Neural progenitor cell (in vitro differentiated cells): ENCODE measurements around the gene PQBP1. TPM values are rescaled to one million over a fixed set of nuclear protein-coding genes. Genes with fewer than 3 reads are reported as not detected.

Experiments
- DNase-seq: peaks from one replicate; pipeline ENCODE4 v3.0.0-alpha.2; 2016; ENCODE audit warnings: low spot score
- H2AFZ ChIP-seq: fragments of 200-600 bp; sonication (generic); replicated peaks from 2 replicates; pipeline ENCODE4 v1.6.1; 2016; ENCODE audit warnings: antibody characterized with exemption
- H3F3A ChIP-seq: fragments of 200-600 bp; sonication (generic); 2 replicates; pipeline ENCODE4 v1.6.1; 2016; ENCODE audit warnings: antibody characterized with exemption, low read depth
- H3K27ac ChIP-seq: fragments of 200-600 bp; sonication (generic); 2 replicates; pipeline ENCODE4 v1.5.1; 2016; ENCODE audit warnings: mild to moderate bottlenecking
- H3K27me3 ChIP-seq: fragments of 200-600 bp; sonication (generic); 2 replicates; pipeline ENCODE4 v1.6.1; 2016; ENCODE audit warnings: mild to moderate bottlenecking, moderate library complexity
- H3K36me3 ChIP-seq: fragments of 200-600 bp; sonication (generic); 2 replicates; pipeline ENCODE4 v1.5.1; 2016
- H3K4me1 ChIP-seq: fragments of 200-600 bp; sonication (generic); 2 replicates; pipeline ENCODE4 v1.6.1; 2016; ENCODE audit warnings: mixed run types
- H3K4me2 ChIP-seq: fragments of 200-600 bp; sonication (generic); 2 replicates; pipeline ENCODE4 v1.6.1; 2016
- H3K4me3 ChIP-seq: fragments of 200-600 bp; sonication (generic); 2 replicates; pipeline ENCODE4 v1.5.1; 2016
- H3K79me2 ChIP-seq: fragments of 200-600 bp; sonication (generic); 2 replicates; pipeline ENCODE4 v1.6.1; 2016; ENCODE audit warnings: low read depth
- H3K9ac ChIP-seq: fragments of 200-600 bp; sonication (generic); 2 replicates; pipeline ENCODE4 v1.6.1; 2016
- H3K9me3 ChIP-seq: fragments of 200-600 bp; sonication (generic); 2 replicates; pipeline ENCODE4 v1.5.1; 2016; ENCODE audit warnings: low read depth
- H4K20me1 ChIP-seq: fragments of 200-600 bp; sonication (generic); 2 replicates; pipeline ENCODE4 v1.6.1; 2016; ENCODE audit warnings: low read depth
- H3K27ac Mint-ChIP-seq: 3 replicates; pipeline ENCODE4 v1.8.0; 2021; ENCODE audit warnings: mixed read lengths
- H3K27me3 Mint-ChIP-seq: 2 replicates; pipeline ENCODE4 v1.8.0; 2022; ENCODE audit warnings: low read depth, mild to moderate bottlenecking, inconsistent platforms, moderate library complexity, mixed read lengths; ENCODE audit not compliant: insufficient read depth
- H3K36me3 Mint-ChIP-seq: 3 replicates; pipeline ENCODE4 v1.8.0; 2021; ENCODE audit warnings: mixed read lengths
- H3K4me1 Mint-ChIP-seq: 3 replicates; pipeline ENCODE4 v1.8.0; 2021; ENCODE audit warnings: mixed read lengths
- H3K4me3 Mint-ChIP-seq: 3 replicates; pipeline ENCODE4 v1.8.0; 2021; ENCODE audit warnings: mild to moderate bottlenecking, moderate library complexity, mixed read lengths
- H3K9me3 Mint-ChIP-seq: 3 replicates; pipeline ENCODE4 v1.8.0; 2020; ENCODE audit warnings: mixed read lengths
- CTCF ChIP-seq: fragments of 200-600 bp; sonication (generic); IDR thresholded peaks from 2 replicates; pipeline ENCODE4 v1.5.1; 2017; ENCODE audit warnings: antibody characterized with exemption, mild to moderate bottlenecking
- EZH2 ChIP-seq: fragments of 200-600 bp; sonication (generic); IDR thresholded peaks from 2 replicates; pipeline ENCODE4 v1.6.1; 2017; ENCODE audit warnings: antibody characterized with exemption, mild to moderate bottlenecking, moderate library complexity
- EZH2phosphoT487 ChIP-seq: fragments of 200-600 bp; sonication (generic); IDR thresholded peaks from 2 replicates; pipeline ENCODE4 v1.6.1; 2017; ENCODE audit warnings: antibody characterized with exemption
- total RNA-seq: library from RNA; depleted of rRNA; stranded (reverse); fragments of >200 nt; gene quantifications from 2 replicates; pipeline ENCODE4 v1.2.3, GENCODE V29; 2015; ENCODE audit warnings: low replicate concordance

Gene PQBP1
- total RNA-seq, 1 donor from 2014 or later = 26.9 TPM

GRCh38 chrX:48918301-48918642, 20.5 kb downstream of the PQBP1 start:
- Histone ChIP-seq H3K4me3 (peak overlapping the region; percentile 77), H3K9ac (peak overlapping the region; percentile 78), H3K4me1 (peaks cover 5% of the 10 kb centered on the region), H3K79me2 (peaks cover 32% of the 10 kb centered on the region), H4K20me1 (peaks cover 19% of the 10 kb centered on the region), H3K9me3 (no peaks in the 10 kb centered on the region), H3K36me3 (no peaks in the 10 kb centered on the region), H3F3A (peaks cover 15% of the 10 kb centered on the region), H2AFZ (no peak overlapping the region), H3K4me2 (peak overlapping the region; percentile 86), H3K27me3 (no peaks in the 10 kb centered on the region), H3K27ac (no peak overlapping the region)
- no peak for TF ChIP-seq EZH2
- TF ChIP-seq EZH2phosphoT487 = no peak
- no peak for TF ChIP-seq CTCF
- Mint-ChIP-seq H3K4me3 (peak overlapping the region; percentile 91), H3K27me3 (peaks cover 4% of the 10 kb centered on the region), H3K9me3 (peaks cover 5% of the 10 kb centered on the region), H3K4me1 (peaks cover 29% of the 10 kb centered on the region), H3K36me3 (peaks cover 3% of the 10 kb centered on the region), H3K27ac (no peak overlapping the region)
- DNase-seq = peak; percentile 6

DNA sequence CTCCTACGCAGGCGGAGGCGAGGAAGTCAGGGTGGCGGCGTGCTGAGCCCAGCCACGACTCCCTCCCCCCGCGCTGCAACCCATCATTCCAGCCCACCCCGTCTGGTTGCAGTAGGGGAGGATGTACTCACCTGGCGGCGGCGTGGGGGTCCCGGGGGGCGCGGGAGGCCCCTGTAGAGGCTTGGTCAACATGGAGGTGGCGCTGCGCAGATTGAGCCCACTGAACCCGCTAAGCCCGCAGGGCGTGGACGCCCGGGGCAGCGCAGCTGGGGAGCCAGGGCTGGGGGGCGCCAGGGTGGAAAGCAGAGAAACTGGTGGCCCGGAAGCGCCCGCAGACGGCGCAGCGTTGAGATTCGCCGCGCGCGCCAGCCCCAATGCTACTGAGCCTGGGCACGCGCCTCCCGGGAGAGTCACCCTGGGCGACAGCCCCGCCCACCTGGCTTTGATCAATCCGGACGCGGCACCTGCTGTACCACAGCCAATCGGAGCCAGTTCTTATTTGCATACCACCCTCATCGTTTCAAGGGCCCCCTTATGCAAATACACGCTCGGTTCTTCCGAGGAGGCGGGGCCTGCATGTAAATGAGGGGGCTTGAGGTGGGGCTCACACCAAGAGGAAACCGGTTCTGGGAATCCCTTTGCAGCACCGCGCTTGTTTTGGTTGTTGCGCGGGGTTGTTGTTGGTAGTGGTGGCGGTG, 21.1 kb downstream of the PQBP1 start, which contains the start of gene PIM2:
Gene PIM2, minus strand, starts transcription at position 382 of the 698 bp plus-strand sequence. Its CDS starts 190 bp downstream, at position 192.
- Mint-ChIP-seq H3K9me3 (peaks cover 5% of the 10 kb centered on the region), H3K4me3 (peak within 1 kb of the TSS; percentile 91), H3K27ac (no peak within 1 kb of the TSS), H3K27me3 (peaks cover 3% of the 10 kb centered on the region), H3K4me1 (peaks cover 29% of the 10 kb centered on the region), H3K36me3 (peaks cover 3% of the 10 kb centered on the region)
- Histone ChIP-seq H3K79me2 (peaks cover 32% of the 10 kb centered on the region), H3K27ac (peak within 1 kb of the TSS; percentile 43), H3K4me3 (peak within 1 kb of the TSS; percentile 77), H4K20me1 (peaks cover 19% of the 10 kb centered on the region), H3K36me3 (no peaks in the 10 kb centered on the region), H3K27me3 (no peaks in the 10 kb centered on the region), H2AFZ (no peak within 1 kb of the TSS), H3K9me3 (no peaks in the 10 kb centered on the region), H3K4me1 (peaks cover 5% of the 10 kb centered on the region), H3K9ac (peak within 1 kb of the TSS; percentile 78), H3K4me2 (peak within 1 kb of the TSS; percentile 86), H3F3A (peaks cover 15% of the 10 kb centered on the region)
- TF ChIP-seq EZH2 = no peak
- no peak for TF ChIP-seq EZH2phosphoT487
- TF ChIP-seq CTCF = no peak
- peak; percentile 96 for DNase-seq

DNA sequence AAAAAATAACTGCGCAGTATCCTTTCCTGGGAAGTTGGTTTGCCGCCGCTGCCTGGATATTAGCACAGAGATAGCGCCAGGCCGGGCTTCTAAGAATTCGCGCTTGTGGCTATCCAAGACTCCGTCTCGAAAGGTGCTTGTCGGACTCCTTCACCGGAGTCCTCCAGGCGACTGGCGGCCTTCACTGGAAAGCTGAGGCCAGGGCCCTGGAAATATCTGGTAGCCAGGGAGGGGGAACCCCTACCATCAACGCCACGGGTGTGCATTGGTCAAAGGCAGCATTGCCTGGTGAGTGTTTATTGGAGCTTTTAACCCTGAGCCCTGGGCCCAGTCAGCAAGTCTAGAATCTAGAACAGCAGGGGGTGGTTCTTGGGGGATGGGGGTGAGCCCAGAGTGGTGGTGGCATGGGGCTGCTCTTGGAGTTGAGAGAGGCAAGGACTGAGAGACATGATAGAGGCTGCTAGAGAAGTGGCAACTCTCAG, 21.7 kb downstream of the PQBP1 start:
- H3K36me3 Mint-ChIP-seq = peaks cover 8% of the 10 kb centered on the region
- Histone ChIP-seq H3K27me3 (no peaks in the 10 kb centered on the region), H3K9ac (no peak overlapping the region)

More for the DNA sequence above, 21.7 kb downstream of the PQBP1 start:
- peak overlapping the region; percentile 77 for H3K4me3 ChIP-seq
- H3F3A ChIP-seq = peaks cover 15% of the 10 kb centered on the region
- no peaks in the 10 kb centered on the region for H3K9me3 ChIP-seq
- no peak for TF ChIP-seq EZH2
- TF ChIP-seq EZH2phosphoT487 = no peak
- peak overlapping the region; percentile 43 for H3K27ac ChIP-seq
- Mint-ChIP-seq H3K4me1 (peaks cover 29% of the 10 kb centered on the region), H3K4me3 (peak overlapping the region; percentile 91), H3K9me3 (peaks cover 8% of the 10 kb centered on the region), H3K27me3 (peaks cover 3% of the 10 kb centered on the region), H3K27ac (no peak overlapping the region)
- peaks cover 5% of the 10 kb centered on the region for H3K4me1 ChIP-seq
- peaks cover 19% of the 10 kb centered on the region for H4K20me1 ChIP-seq
- H2AFZ ChIP-seq = no peak overlapping the region
- peak overlapping the region; percentile 68 for H3K4me2 ChIP-seq
- H3K79me2 ChIP-seq = peaks cover 32% of the 10 kb centered on the region
- DNase-seq = no peak
- H3K36me3 ChIP-seq = no peaks in the 10 kb centered on the region
